ENCODE data around the gene CNTNAP2. TPM values are rescaled to one million over a fixed set of nuclear protein-coding genes. Genes with fewer than 3 reads are reported as not detected.
"Not testable (repeated sequence)": the region's sequence is repeated elsewhere in the genome, so short reads cannot be mapped to it uniquely, and the experiment has no call there.

The CNTNAP2 gene
- total and polyA plus RNA-seq, 9 of the 15 experiments (the other 6 are each of a cell fraction or from before 2014, with no cell fraction given), result 0.04 to 0.62 (median 0.09) TPM; not detected in 4

GRCh38 chr7:148451526-148451925 lies 2334.9 kb downstream of the CNTNAP2 start:
- H3K79me2 ChIP-seq (ENCODE audit: control insufficient read depth, insufficient read depth, low read length); H3K9me1 ChIP-seq (ENCODE audit: control insufficient read depth, insufficient read depth, low read length); H3K4me2 ChIP-seq (ENCODE audit: insufficient read depth, low read length); DNase-seq (ENCODE audit: extremely low read depth in 1 of 4, low spot score in 3 of 4); H3K4me3 ChIP-seq; H4K20me1 ChIP-seq (replicated peaks; ENCODE audit: control insufficient read depth, insufficient read depth, low read length); FAIRE-seq; H3K27ac ChIP-seq (ENCODE audit: extremely low read depth, low read depth, low read length); in situ Hi-C loops (cut with MboI); intact Hi-C loops (cut with micrococcal nuclease); H3K9ac ChIP-seq (ENCODE audit: insufficient read depth in 1 of 2, low read depth in 2 of 2, low read length in 2 of 2); H3K9me3 ChIP-seq (replicated peaks; ENCODE audit: control insufficient read depth, insufficient read depth, low read depth, low read length); ATAC-seq; CTCF ChIA-PET (ENCODE audit: low intra/inter-chr PET ratio); H3K4me1 ChIP-seq (replicated peaks in 1 of 2; ENCODE audit: control insufficient read depth in 2 of 2, insufficient read depth in 2 of 2, low read length in 2 of 2); H2AFZ ChIP-seq (ENCODE audit: low read depth, low read length); BruUV-seq (replicated peaks); H3K36me3 ChIP-seq (ENCODE audit: control insufficient read depth, insufficient read depth, low read length): not testable (repeated sequence)
- WGBS (ENCODE audit: insufficient coverage, low coverage, missing lambda C conversion rate), result 0% methylated on average over 2 of the region's 8 CpGs
- POLR2A ChIA-PET, result interaction anchor here (0.6 kb wide), 1 partner anchor 18 kb away, joined by 3 read pairs; no protein-coding TSS in a partner anchor
- H3K27me3 ChIP-seq (ENCODE audit: control insufficient read depth in 2 of 2, insufficient read depth in 2 of 2, low read length in 2 of 2), result peaks cover 8 to 15% of the 10 kb centered on the region in 2 experiments; a peak in 4 of 5 replicates

DNA sequence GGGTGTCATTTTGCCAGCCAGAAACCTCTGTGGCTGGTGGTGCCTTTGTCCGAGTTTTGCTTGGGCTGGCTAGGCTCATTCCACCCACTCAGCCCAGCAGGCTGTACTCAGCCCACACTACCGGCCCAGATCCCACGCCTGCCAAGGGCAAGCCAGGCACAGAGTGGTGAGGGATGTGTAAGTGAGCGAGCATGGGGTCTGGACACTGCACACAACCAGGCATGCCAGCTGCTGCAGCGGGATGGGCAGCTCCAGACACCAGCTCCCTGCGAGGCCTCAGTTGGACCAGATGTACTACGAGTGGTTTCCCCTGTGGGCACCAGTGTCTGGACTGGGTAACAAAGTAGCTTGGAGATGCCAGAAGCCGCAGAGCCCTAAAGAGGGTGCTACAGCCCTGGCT lies 2339.8 kb downstream of the CNTNAP2 start:
- ChIA-PET CTCF (ENCODE audit: low intra/inter-chr PET ratio) (no interaction called here), POLR2A (no interaction called here)
- H3K27me3 ChIP-seq (ENCODE audit: control insufficient read depth in 2 of 2, insufficient read depth in 2 of 2, low read length in 2 of 2), result peaks cover 5 to 32% of the 10 kb centered on the region in 2 experiments; a peak in 4 of 5 replicates
- H3K79me2 ChIP-seq (ENCODE audit: control insufficient read depth, insufficient read depth, low read length), result no peaks in the 10 kb centered on the region
- no peaks in the 10 kb centered on the region for H3K9me3 ChIP-seq (replicated peaks; ENCODE audit: control insufficient read depth, insufficient read depth, low read depth, low read length)
- ATAC-seq, result no peak
- intact Hi-C loops (cut with micrococcal nuclease), result no loop called here
- no peak for DNase-seq (ENCODE audit: extremely low read depth in 1 of 4, low spot score in 3 of 4)
- TF ChIP-seq MED1 (CRISPR knock-in tag; IDR thresholded peaks at IDR 0.05; ENCODE audit: borderline replicate concordance) (no peak), ZFX (CRISPR knock-in tag; IDR thresholded peaks at IDR 0.05) (no peak), ZNF174 (CRISPR knock-in tag; IDR thresholded peaks at IDR 0.05) (no peak), ZNF347 (CRISPR knock-in tag; IDR thresholded peaks at IDR 0.05; ENCODE audit: low read depth) (no peak), STAT6 (CRISPR knock-in tag; IDR thresholded peaks at IDR 0.05) (no peak), HLTF (IDR thresholded peaks at IDR 0.05) (no peak)
- TF ChIP-seq, protein P1, sequence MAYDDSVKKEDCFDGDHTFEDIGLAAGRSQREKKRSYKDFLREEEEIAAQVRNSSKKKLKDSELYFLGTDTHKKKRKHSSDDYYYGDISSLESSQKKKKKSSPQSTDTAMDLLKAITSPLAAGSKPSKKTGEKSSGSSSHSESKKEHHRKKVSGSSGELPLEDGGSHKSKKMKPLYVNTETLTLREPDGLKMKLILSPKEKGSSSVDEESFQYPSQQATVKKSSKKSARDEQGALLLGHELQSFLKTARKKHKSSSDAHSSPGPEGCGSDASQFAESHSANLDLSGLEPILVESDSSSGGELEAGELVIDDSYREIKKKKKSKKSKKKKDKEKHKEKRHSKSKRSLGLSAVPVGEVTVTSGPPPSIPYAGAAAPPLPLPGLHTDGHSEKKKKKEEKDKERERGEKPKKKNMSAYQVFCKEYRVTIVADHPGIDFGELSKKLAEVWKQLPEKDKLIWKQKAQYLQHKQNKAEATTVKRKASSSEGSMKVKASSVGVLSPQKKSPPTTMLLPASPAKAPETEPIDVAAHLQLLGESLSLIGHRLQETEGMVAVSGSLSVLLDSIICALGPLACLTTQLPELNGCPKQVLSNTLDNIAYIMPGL (CRISPR knock-in tag; IDR thresholded peaks at IDR 0.05), result no peak
- no peak overlapping the region for H3K9ac ChIP-seq (ENCODE audit: insufficient read depth in 1 of 2, low read depth in 2 of 2, low read length in 2 of 2)
- no peaks in the 10 kb centered on the region for H3K36me3 ChIP-seq (ENCODE audit: control insufficient read depth, insufficient read depth, low read length)
- no peak overlapping the region for H2AFZ ChIP-seq (ENCODE audit: low read depth, low read length)
- no peak overlapping the region for H3K27ac ChIP-seq (ENCODE audit: extremely low read depth, low read depth, low read length)
- no peak overlapping the region for H3K4me2 ChIP-seq (ENCODE audit: insufficient read depth, low read length)
- whole genome bisulfite sequencing (ENCODE audit: insufficient coverage, low coverage, missing lambda C conversion rate), result 0% methylated on average over 8 of the region's 8 CpGs
- H3K4me1 ChIP-seq (replicated peaks in 1 of 2; ENCODE audit: control insufficient read depth in 2 of 2, insufficient read depth in 2 of 2, low read length in 2 of 2), result no peaks in the 10 kb centered on the region
- no peaks in the 10 kb centered on the region for H3K9me1 ChIP-seq (ENCODE audit: control insufficient read depth, insufficient read depth, low read length)
- no peak overlapping the region for H3K4me3 ChIP-seq
- in situ Hi-C loops (cut with MboI), result no loop called here
- FAIRE-seq, result no peak
- no peaks in the 10 kb centered on the region; the same call in 1 of the 2 replicates for H4K20me1 ChIP-seq (replicated peaks; ENCODE audit: control insufficient read depth, insufficient read depth, low read length)
- BruUV-seq (replicated peaks), result no TSS peak
